Suprapubic skin (tissue), 4 donors: ENCODE data around the gene PKNOX1. TPM values are rescaled to one million over a fixed set of nuclear protein-coding genes. Genes with fewer than 3 reads are reported as not detected.
"Not testable (repeated sequence)": the region's sequence is repeated elsewhere in the genome, so short reads cannot be mapped to it uniquely, and the experiment has no call there.

ENCODE experiments used
- DNase-seq, 2 donors: peaks; one replicate each; pipeline ENCODE4 v3.0.0-alpha.2; 2019; ENCODE audit warnings: low spot score in 2 of 2
- H3K27ac ChIP-seq: fragments of 200-600 bp; sonication (generic); one replicate; pipeline ENCODE4 v1.5.1; 2019
- H3K27me3 ChIP-seq: fragments of 200-600 bp; sonication (generic); one replicate; pipeline ENCODE4 v1.5.1; 2019
- H3K36me3 ChIP-seq: fragments of 200-600 bp; sonication (generic); one replicate; pipeline ENCODE4 v1.5.1; 2019
- H3K4me1 ChIP-seq: fragments of 200-600 bp; sonication (generic); one replicate; pipeline ENCODE4 v1.5.1; 2019
- H3K4me3 ChIP-seq: fragments of 200-600 bp; sonication (generic); one replicate; pipeline ENCODE4 v1.5.1; 2019; ENCODE audit warnings: mild to moderate bottlenecking
- H3K9me3 ChIP-seq: fragments of 200-600 bp; sonication (generic); one replicate; pipeline ENCODE4 v1.5.1; 2019
- EP300 ChIP-seq: sonication (generic); formaldehyde crosslinking; IDR thresholded peaks from one replicate; pipeline ENCODE4 v1.6.1; 2017; ENCODE audit warnings: antibody characterized with exemption
- POLR2A ChIP-seq, 2 donors: fragments of 450-650 bp; IDR thresholded peaks; one replicate each; pipeline ENCODE4 v1.6.1; 2017; ENCODE audit warnings: antibody characterized with exemption in 2 of 2, mild to moderate bottlenecking in 2 of 2, moderate library complexity in 2 of 2
- POLR2AphosphoS5 ChIP-seq, 3 donors: sonication (generic); formaldehyde crosslinking; IDR thresholded peaks; one replicate each; pipeline ENCODE4 v1.6.1; 2017; ENCODE audit warnings: antibody characterized with exemption in 3 of 3
- WGBS: methylation state at CpG from one replicate; pipeline ENCODE4 v1.1.5; 2018; 5-methylcytosine and 5-hydroxymethylcytosine counted together
- total RNA-seq, 4 donors: library from RNA; depleted of rRNA; stranded (reverse); fragments of >200 nt; gene quantifications; one replicate each; pipeline ENCODE4 v1.1.0, GENCODE V29; 2016
- TF ChIP-seq, protein P1 (sequence below), 2 donors: fragments of 200-600 bp in 1 of 2; fragments of 450-650 bp in 1 of 2; sonication (generic) in 1 of 2; IDR thresholded peaks; one replicate each; pipeline ENCODE4 v1.5.1; 2016 to 2019; ENCODE audit warnings: antibody characterized with exemption in 2 of 2, mild to moderate bottlenecking in 1 of 2, moderate library complexity in 1 of 2

The PKNOX1 gene
- total RNA-seq, 4 donors from 2014 or later = 8.8 to 17.6 (median 11.6) TPM

DNA sequence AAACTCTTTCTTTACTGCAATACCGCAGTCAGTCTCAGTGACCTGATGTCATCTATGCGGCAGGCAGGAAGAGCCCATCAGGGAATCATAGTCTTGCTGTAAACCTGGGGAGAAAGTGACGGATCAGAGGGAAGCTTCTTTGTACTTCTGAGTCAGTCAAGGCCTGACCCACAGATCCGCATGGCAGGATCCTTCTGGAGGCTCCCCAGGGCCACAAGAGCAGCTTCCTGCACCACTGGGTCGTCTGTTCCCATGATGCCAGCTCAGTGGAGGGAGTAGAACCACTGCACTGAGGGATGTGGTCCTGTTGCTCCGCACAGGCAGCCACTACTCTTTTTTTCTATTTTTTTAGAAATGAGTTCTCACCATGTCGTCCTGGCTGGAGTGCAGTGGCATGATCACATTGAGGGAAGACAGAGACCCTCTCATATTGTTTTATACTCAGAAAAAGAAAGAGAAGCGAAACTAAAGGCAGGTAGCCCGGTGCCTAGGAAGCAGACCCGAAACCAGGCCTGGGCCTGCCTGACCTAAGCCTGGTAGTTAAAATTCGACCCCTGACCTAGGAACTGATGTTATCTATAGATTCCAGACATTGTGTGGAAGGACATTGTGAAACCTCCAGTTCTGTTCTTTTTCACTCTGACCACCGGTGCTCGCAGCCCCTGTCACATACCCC lies 42.7 kb upstream of the PKNOX1 start:
- 95% methylated on average over 13 of the region's 13 CpGs for WGBS
- Histone ChIP-seq H3K4me1 (peaks cover 5% of the 10 kb centered on the region), H3K9me3 (no peaks in the 10 kb centered on the region), H3K36me3 (no peaks in the 10 kb centered on the region), H3K27ac (no peak overlapping the region), H3K4me3 (no peak overlapping the region), H3K27me3 (no peaks in the 10 kb centered on the region)
- no peak for TF ChIP-seq POLR2AphosphoS5 (IDR thresholded peaks at IDR 0.05)
- no peak for TF ChIP-seq EP300
- TF ChIP-seq POLR2A (IDR thresholded peaks at IDR 0.05) = no peak
- TF ChIP-seq, protein P1, sequence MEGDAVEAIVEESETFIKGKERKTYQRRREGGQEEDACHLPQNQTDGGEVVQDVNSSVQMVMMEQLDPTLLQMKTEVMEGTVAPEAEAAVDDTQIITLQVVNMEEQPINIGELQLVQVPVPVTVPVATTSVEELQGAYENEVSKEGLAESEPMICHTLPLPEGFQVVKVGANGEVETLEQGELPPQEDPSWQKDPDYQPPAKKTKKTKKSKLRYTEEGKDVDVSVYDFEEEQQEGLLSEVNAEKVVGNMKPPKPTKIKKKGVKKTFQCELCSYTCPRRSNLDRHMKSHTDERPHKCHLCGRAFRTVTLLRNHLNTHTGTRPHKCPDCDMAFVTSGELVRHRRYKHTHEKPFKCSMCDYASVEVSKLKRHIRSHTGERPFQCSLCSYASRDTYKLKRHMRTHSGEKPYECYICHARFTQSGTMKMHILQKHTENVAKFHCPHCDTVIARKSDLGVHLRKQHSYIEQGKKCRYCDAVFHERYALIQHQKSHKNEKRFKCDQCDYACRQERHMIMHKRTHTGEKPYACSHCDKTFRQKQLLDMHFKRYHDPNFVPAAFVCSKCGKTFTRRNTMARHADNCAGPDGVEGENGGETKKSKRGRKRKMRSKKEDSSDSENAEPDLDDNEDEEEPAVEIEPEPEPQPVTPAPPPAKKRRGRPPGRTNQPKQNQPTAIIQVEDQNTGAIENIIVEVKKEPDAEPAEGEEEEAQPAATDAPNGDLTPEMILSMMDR (IDR thresholded peaks at IDR 0.05) = no peak
- DNase-seq = no peak

DNA sequence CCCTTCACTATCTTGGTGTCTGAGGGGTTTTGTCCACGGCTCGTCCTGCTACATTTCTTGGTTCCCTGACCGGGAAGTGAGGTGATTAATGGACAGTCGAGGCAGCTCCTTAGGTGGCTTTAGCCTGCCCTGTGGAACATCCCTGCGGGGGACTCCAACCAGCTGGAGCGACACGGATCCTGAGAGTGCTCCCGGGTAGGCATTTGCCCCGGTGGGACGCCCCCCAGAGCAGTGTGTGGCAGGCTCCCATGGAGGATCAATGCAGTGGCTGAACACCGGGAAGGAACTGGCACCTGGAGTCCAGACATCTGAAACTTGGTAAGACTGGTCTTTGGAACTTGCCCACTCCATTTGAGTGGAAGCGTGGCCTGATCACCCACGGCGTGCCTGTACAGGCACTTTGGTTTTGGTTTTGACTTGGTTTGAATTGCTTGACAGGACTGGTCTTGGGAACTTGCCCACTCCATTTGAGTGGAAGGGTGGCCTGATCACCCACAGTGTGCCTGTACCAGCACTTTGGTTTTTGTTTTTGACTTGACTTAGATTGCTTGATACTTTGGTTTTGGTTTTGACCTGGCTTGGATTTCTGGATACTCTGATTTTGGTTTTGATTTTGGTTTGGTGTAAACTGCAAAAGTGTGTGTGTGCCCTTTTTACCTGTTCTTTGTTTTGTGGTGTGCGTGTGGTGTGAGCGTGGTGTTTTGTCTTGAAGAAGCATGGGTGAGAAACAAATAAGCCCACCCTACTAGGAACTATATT lies 41.8 kb upstream of the PKNOX1 start:
- not testable (repeated sequence) for H3K9me3 ChIP-seq, H3K27me3 ChIP-seq, H3K36me3 ChIP-seq, H3K4me3 ChIP-seq, H3K4me1 ChIP-seq, H3K27ac ChIP-seq, DNase-seq
- WGBS = 92% methylated on average over 9 of the region's 16 CpGs

GRCh38 chr21:42933137-42933970 lies 41.0 kb upstream of the PKNOX1 start:
- not testable (repeated sequence) for H3K36me3 ChIP-seq, H3K27ac ChIP-seq, H3K4me1 ChIP-seq, DNase-seq, H3K9me3 ChIP-seq, H3K4me3 ChIP-seq, H3K27me3 ChIP-seq
- WGBS = 60% methylated on average over 9 of the region's 9 CpGs

GRCh38 chr21:42933973-42934372 lies 40.4 kb upstream of the PKNOX1 start:
- WGBS = 90% methylated on average over 11 of the region's 12 CpGs
- not testable (repeated sequence) for DNase-seq, H3K27me3 ChIP-seq, H3K36me3 ChIP-seq, H3K9me3 ChIP-seq, H3K4me3 ChIP-seq, H3K27ac ChIP-seq, H3K4me1 ChIP-seq

- DNase-seq, H3K36me3 ChIP-seq, H3K9me3 ChIP-seq, H3K4me3 ChIP-seq, H3K27me3 ChIP-seq, H3K27ac ChIP-seq: not testable (repeated sequence)
- peaks cover 14% of the 10 kb centered on the region for H3K4me1 ChIP-seq
- 95% methylated on average over 5 of the region's 5 CpGs for WGBS
Observed at GRCh38 chr21:42936360-42936759, 38.0 kb upstream of the PKNOX1 start.

GRCh38 chr21:42937034-42937940 lies 37.1 kb upstream of the PKNOX1 start:
- H3K27ac ChIP-seq, H3K9me3 ChIP-seq, H3K4me3 ChIP-seq, DNase-seq, H3K36me3 ChIP-seq, H3K27me3 ChIP-seq: not testable (repeated sequence)
- WGBS = 90% methylated on average over 16 of the region's 16 CpGs
- H3K4me1 ChIP-seq = peaks cover 13% of the 10 kb centered on the region

GRCh38 chr21:42937960-42938605 lies 36.3 kb upstream of the PKNOX1 start:
- Histone ChIP-seq H3K4me3 (no peak overlapping the region), H3K9me3 (no peaks in the 10 kb centered on the region), H3K27me3 (no peaks in the 10 kb centered on the region), H3K4me1 (peaks cover 9% of the 10 kb centered on the region), H3K27ac (no peak overlapping the region), H3K36me3 (no peaks in the 10 kb centered on the region)
- no peak for TF ChIP-seq POLR2A (IDR thresholded peaks at IDR 0.05)
- TF ChIP-seq, protein P1 (IDR thresholded peaks at IDR 0.05) = no peak
- no peak for TF ChIP-seq EP300
- no peak for TF ChIP-seq POLR2AphosphoS5 (IDR thresholded peaks at IDR 0.05)
- WGBS = 67% methylated on average over 21 of the region's 21 CpGs
- DNase-seq = no peak

GRCh38 chr21:42938606-42938995 lies 35.8 kb upstream of the PKNOX1 start:
- H3K9me3 ChIP-seq, H3K4me3 ChIP-seq, H3K27ac ChIP-seq, H3K27me3 ChIP-seq, H3K36me3 ChIP-seq, H3K4me1 ChIP-seq, DNase-seq: not testable (repeated sequence)
- 91% methylated on average over 6 of the region's 6 CpGs for WGBS
